A673 (cell line): ENCODE data around the gene INHBE.

Experiments used
- CTCF ChIP-seq: fragments of 300-800, 200-600 bp; sonication (generic); conservative IDR thresholded peaks from 2 replicates; pipeline ENCODE4 v1.5.1; 2017; ENCODE audit warnings: low read depth, mild to moderate bottlenecking, antibody characterized with exemption, low read length, moderate library complexity, mixed read lengths
- EZH2 ChIP-seq: fragments of 200-600 bp; sonication (generic); IDR thresholded peaks from 2 replicates; pipeline ENCODE4 v1.6.1; 2017; ENCODE audit warnings: borderline replicate concordance, low read depth, mild to moderate bottlenecking, mixed read lengths, antibody characterized with exemption, low read length; ENCODE audit not compliant: poor library complexity, severe bottlenecking

- TF ChIP-seq CTCF (no peak), EZH2 (no peak)
These were observed 24.8 kb upstream of the INHBE start for GRCh38 chr12:57430112-57430930.
